LNCaP clone FGC (cell line): ENCODE measurements around the gene UBALD1.

Experiments
- DNase-seq: peaks from one replicate; pipeline ENCODE4 v3.0.0-alpha.2; 2011; ENCODE audit warnings: low read depth
- H3K4me3 ChIP-seq: 2 replicates; pipeline ENCODE4 v1.5.1; 2011; ENCODE audit warnings: mild to moderate bottlenecking, low read depth, low read length, control low read depth
- CTCF ChIP-seq: IDR thresholded peaks from 2 replicates; pipeline ENCODE4 v1.5.1; 2012; ENCODE audit warnings: mild to moderate bottlenecking; ENCODE audit not compliant: control insufficient read depth, insufficient read depth; ENCODE audit errors: extremely low read depth

The UBALD1 gene

GRCh38 chr16:4614571-4615383 lies at the start of gene UBALD1:
TSS of gene UBALD1 (minus strand) at chr16:4614888. CDS start at chr16:4614797, 91 bp downstream.
- peak within 1 kb of the TSS; percentile 73 for H3K4me3 ChIP-seq
- no peak for TF ChIP-seq CTCF
- DNase-seq, result peak; percentile 68

GRCh38 chr16:4663777-4664465 lies 49.2 kb upstream of the UBALD1 start:
- TF ChIP-seq CTCF, result no peak
- no peak overlapping the region for H3K4me3 ChIP-seq
- DNase-seq, result no peak

GRCh38 chr16:4663465-4663776 lies 48.7 kb upstream of the UBALD1 start:
- no peak for TF ChIP-seq CTCF
- DNase-seq, result no peak
- no peak overlapping the region for H3K4me3 ChIP-seq

GRCh38 chr16:4661661-4662060 lies 47.0 kb upstream of the UBALD1 start:
- no peak for TF ChIP-seq CTCF
- no peak for DNase-seq
- no peak overlapping the region for H3K4me3 ChIP-seq

GRCh38 chr16:4660454-4661007 lies 45.8 kb upstream of the UBALD1 start:
- H3K4me3 ChIP-seq, result no peak overlapping the region
- no peak for TF ChIP-seq CTCF
- DNase-seq, result no peak

GRCh38 chr16:4659363-4660353 lies 45.0 kb upstream of the UBALD1 start:
- TF ChIP-seq CTCF, result no peak
- no peak overlapping the region for H3K4me3 ChIP-seq
- DNase-seq, result no peak
